Mesenchymal stem cell (in vitro differentiated cells and primary cell): Measurements from ENCODE around the gene MOBP.

ENCODE experiments used
- DNase-seq: peaks from one replicate; pipeline ENCODE4 v3.0.0-alpha.2; 2013
- H2AFZ ChIP-seq: one replicate; pipeline ENCODE4 v1.6.1; 2013; ENCODE audit warnings: low read depth, mild to moderate bottlenecking, control low read depth, inconsistent platforms, low read length, moderate library complexity
- H2AK5ac ChIP-seq: 2 replicates; pipeline ENCODE4 v1.6.1; 2013; ENCODE audit warnings: low read length, moderate library complexity, mild to moderate bottlenecking, inconsistent platforms; ENCODE audit not compliant: severe bottlenecking
- H2BK120ac ChIP-seq: one replicate; pipeline ENCODE4 v1.6.1; 2013; ENCODE audit warnings: low read depth, mild to moderate bottlenecking, inconsistent platforms, low read length, moderate library complexity
- H2BK12ac ChIP-seq, 2 experiments: one replicate each; pipeline ENCODE4 v1.6.1; 2013; ENCODE audit warnings: inconsistent platforms in 2 of 2, low read length in 2 of 2, mild to moderate bottlenecking in 2 of 2, moderate library complexity in 2 of 2, control low read depth in 1 of 2
- H2BK15ac ChIP-seq: one replicate; pipeline ENCODE4 v1.6.1; 2013; ENCODE audit warnings: mild to moderate bottlenecking, low read depth, inconsistent platforms; ENCODE audit not compliant: poor library complexity, severe bottlenecking
- H2BK5ac ChIP-seq: 2 replicates; pipeline ENCODE4 v1.6.1; 2013; ENCODE audit warnings: low read depth, mild to moderate bottlenecking, low read length, control low read depth, inconsistent platforms; ENCODE audit not compliant: poor library complexity, severe bottlenecking
- H3K14ac ChIP-seq, 2 experiments: one replicate each; pipeline ENCODE4 v1.6.1; 2013; ENCODE audit warnings: inconsistent platforms in 2 of 2, low read length in 2 of 2, control low read depth in 1 of 2, mild to moderate bottlenecking in 1 of 2, moderate library complexity in 1 of 2
- H3K18ac ChIP-seq, 2 experiments: one replicate each; pipeline ENCODE4 v1.6.1; 2013; ENCODE audit warnings: inconsistent platforms in 2 of 2, low read length in 2 of 2, control low read depth in 1 of 2, low read depth in 1 of 2, mild to moderate bottlenecking in 1 of 2
- H3K23ac ChIP-seq, 2 experiments: one replicate each; pipeline ENCODE4 v1.6.1; 2013; ENCODE audit warnings: inconsistent platforms in 2 of 2, low read length in 2 of 2, mild to moderate bottlenecking in 2 of 2, moderate library complexity in 2 of 2, control low read depth in 1 of 2
- H3K27ac ChIP-seq: 2 replicates; pipeline ENCODE4 v1.5.1; 2013; ENCODE audit warnings: mild to moderate bottlenecking, moderate library complexity, low read length, control low read depth, inconsistent platforms; ENCODE audit not compliant: poor library complexity, severe bottlenecking
- H3K27me3 ChIP-seq, 2 experiments: 2 replicates each; pipeline versions ENCODE4 v1.6.1 to v1.7.0; 2013; ENCODE audit warnings: low read length in 2 of 2, mild to moderate bottlenecking in 2 of 2, moderate library complexity in 2 of 2, control low read depth in 1 of 2, inconsistent platforms in 1 of 2; ENCODE audit not compliant: control insufficient read depth in 1 of 2, insufficient read depth in 1 of 2
- H3K36me3 ChIP-seq, 2 experiments: 2 replicates each; pipeline versions ENCODE4 v1.6.1 to v1.7.0; 2013; ENCODE audit warnings: low read length in 2 of 2, control low read depth in 1 of 2, inconsistent platforms in 1 of 2, low read depth in 1 of 2, mild to moderate bottlenecking in 1 of 2; ENCODE audit not compliant: insufficient read depth in 2 of 2, control insufficient read depth in 1 of 2
- H3K4ac ChIP-seq, 2 experiments: one replicate each; pipeline ENCODE4 v1.6.1; 2013; ENCODE audit warnings: inconsistent platforms in 2 of 2, low read length in 2 of 2, mild to moderate bottlenecking in 2 of 2, moderate library complexity in 2 of 2, control low read depth in 1 of 2, low read depth in 1 of 2
- H3K4me1 ChIP-seq: 2 replicates; pipeline ENCODE4 v1.6.1; 2013; ENCODE audit warnings: low read depth, low read length, control low read depth; ENCODE audit not compliant: control insufficient read depth, insufficient read depth
- H3K4me2 ChIP-seq: 2 replicates; pipeline ENCODE4 v1.6.1; 2013; ENCODE audit warnings: low read length, mild to moderate bottlenecking, inconsistent platforms; ENCODE audit not compliant: poor library complexity, severe bottlenecking
- H3K4me3 ChIP-seq, 2 experiments: 2 replicates each; pipeline versions ENCODE4 v1.5.1 to v1.7.0; 2013; ENCODE audit warnings: low read length in 2 of 2, mild to moderate bottlenecking in 2 of 2, control low read depth in 1 of 2, low read depth in 1 of 2; ENCODE audit not compliant: insufficient read depth in 1 of 2
- H3K79me1 ChIP-seq: replicated peaks from 2 replicates; pipeline ENCODE4 v1.6.1; 2013; ENCODE audit warnings: mild to moderate bottlenecking, control low read depth, low read length, inconsistent platforms; ENCODE audit not compliant: poor library complexity, severe bottlenecking
- H3K9ac ChIP-seq: 2 replicates; pipeline ENCODE4 v1.7.0; 2013; ENCODE audit warnings: mild to moderate bottlenecking, low read length, moderate library complexity
- H3K9me3 ChIP-seq: 2 replicates; pipeline ENCODE4 v1.7.0; 2013; ENCODE audit warnings: mild to moderate bottlenecking, low read length; ENCODE audit not compliant: control insufficient read depth
- H4K8ac ChIP-seq: one replicate; pipeline ENCODE4 v1.6.1; 2013; ENCODE audit warnings: inconsistent platforms, mild to moderate bottlenecking, low read length, moderate library complexity
- H4K91ac ChIP-seq: one replicate; pipeline ENCODE4 v1.6.1; 2013; ENCODE audit warnings: mild to moderate bottlenecking, low read length, inconsistent platforms
- WGBS: methylation state at CpG from one replicate; pipeline ENCODE4 v1.1.7; 2013; ENCODE audit warnings: mixed read lengths; 5-methylcytosine and 5-hydroxymethylcytosine counted together

The MOBP gene

DNA sequence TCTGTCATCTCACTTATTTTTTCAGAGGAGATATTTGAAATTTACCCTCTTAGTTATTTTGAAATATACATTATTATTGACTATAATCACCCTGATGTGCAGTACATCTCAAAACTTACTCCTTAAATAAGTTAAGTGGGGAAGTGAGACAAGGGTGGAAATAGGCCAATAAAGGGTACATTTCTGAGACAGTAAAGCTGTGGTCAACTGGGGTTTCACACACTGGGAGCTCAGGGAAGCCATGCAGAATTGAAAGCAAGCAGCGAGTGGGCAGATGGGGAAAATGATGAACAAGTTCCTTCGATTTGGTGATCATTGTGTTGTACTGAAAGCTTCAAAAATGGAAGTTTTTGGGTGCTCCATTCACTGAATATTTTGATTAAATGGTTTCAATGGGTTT lies 21.6 kb upstream of the MOBP start:
- Histone ChIP-seq H4K8ac (no peak overlapping the region), H3K14ac (no peak overlapping the region), H3K27me3 (no peaks in the 10 kb centered on the region), H2BK12ac (no peak overlapping the region), H3K4me2 (no peak overlapping the region), H2BK15ac (no peak overlapping the region), H2AK5ac (no peak overlapping the region), H2AFZ (no peak overlapping the region), H3K4ac (no peak overlapping the region), H3K36me3 (no peaks in the 10 kb centered on the region), H3K4me1 (peaks cover 2% of the 10 kb centered on the region), H3K27ac (no peak overlapping the region), H3K4me3 (no peak overlapping the region), H3K9ac (no peak overlapping the region), H3K18ac (no peak overlapping the region), H4K91ac (no peak overlapping the region), H2BK120ac (no peak overlapping the region), H3K23ac (no peak overlapping the region), H3K79me1 (no peaks in the 10 kb centered on the region), H2BK5ac (no peak overlapping the region), H3K9me3 (no peaks in the 10 kb centered on the region)
- no peak for DNase-seq
- 100% methylated on average over 1 of the region's 2 CpGs for WGBS

- H4K8ac ChIP-seq: no peak overlapping the region
- 100% methylated on average over 1 of the region's 2 CpGs for WGBS
- H2AK5ac ChIP-seq: no peak overlapping the region
- no peak overlapping the region for H3K23ac ChIP-seq
- no peak overlapping the region for H3K4ac ChIP-seq
- no peaks in the 10 kb centered on the region for H3K9me3 ChIP-seq
- H2BK12ac ChIP-seq: no peak overlapping the region
- H2BK5ac ChIP-seq: no peak overlapping the region
- H3K27me3 ChIP-seq: no peaks in the 10 kb centered on the region
- H3K79me1 ChIP-seq: no peaks in the 10 kb centered on the region
- H3K4me3 ChIP-seq: no peak overlapping the region
- H3K27ac ChIP-seq: no peak overlapping the region
- H3K14ac ChIP-seq: no peak overlapping the region
- DNase-seq: no peak
- no peak overlapping the region for H3K9ac ChIP-seq
- no peak overlapping the region for H4K91ac ChIP-seq
- no peaks in the 10 kb centered on the region for H3K36me3 ChIP-seq
- no peak overlapping the region for H2BK15ac ChIP-seq
- H3K4me1 ChIP-seq: peaks cover 2% of the 10 kb centered on the region
- H3K4me2 ChIP-seq: no peak overlapping the region
- H2AFZ ChIP-seq: no peak overlapping the region
- no peak overlapping the region for H3K18ac ChIP-seq
- H2BK120ac ChIP-seq: no peak overlapping the region
Observed at GRCh38 chr3:39446444-39446843, 21.0 kb upstream of the MOBP start.

- Histone ChIP-seq H2AK5ac (no peak overlapping the region), H2BK12ac (no peak overlapping the region), H3K36me3 (no peaks in the 10 kb centered on the region), H3K27me3 (no peaks in the 10 kb centered on the region), H3K4ac (no peak overlapping the region), H3K18ac (no peak overlapping the region), H3K4me1 (peaks cover 2% of the 10 kb centered on the region), H3K14ac (no peak overlapping the region), H3K9me3 (no peaks in the 10 kb centered on the region), H4K8ac (no peak overlapping the region), H3K4me3 (no peak overlapping the region), H3K27ac (no peak overlapping the region), H2AFZ (no peak overlapping the region), H2BK15ac (no peak overlapping the region), H2BK120ac (no peak overlapping the region), H3K23ac (no peak overlapping the region), H4K91ac (no peak overlapping the region), H2BK5ac (no peak overlapping the region), H3K4me2 (peak overlapping the region; percentile 47), H3K9ac (peak overlapping the region; percentile 37), H3K79me1 (no peaks in the 10 kb centered on the region)
- 12% methylated on average over 10 of the region's 13 CpGs for WGBS
- peak; percentile 90 for DNase-seq
Observed at GRCh38 chr3:39447637-39448483, 19.6 kb upstream of the MOBP start.

GRCh38 chr3:39448506-39449233 lies 18.8 kb upstream of the MOBP start:
- no peak overlapping the region for H3K18ac ChIP-seq
- WGBS: 83% methylated on average over 6 of the region's 10 CpGs
- no peak overlapping the region for H2BK15ac ChIP-seq
- peaks cover 0 to 3% of the 10 kb centered on the region in 2 experiments for H3K27me3 ChIP-seq
- no peak overlapping the region for H4K91ac ChIP-seq
- H3K27ac ChIP-seq: no peak overlapping the region
- no peak overlapping the region for H3K4ac ChIP-seq
- no peak overlapping the region for H2BK12ac ChIP-seq
- no peaks in the 10 kb centered on the region for H3K79me1 ChIP-seq
- H2BK120ac ChIP-seq: no peak overlapping the region
- no peak overlapping the region for H3K14ac ChIP-seq
- H3K4me3 ChIP-seq: no peak overlapping the region
- H3K36me3 ChIP-seq: no peaks in the 10 kb centered on the region
- H3K9me3 ChIP-seq: no peaks in the 10 kb centered on the region
- peaks cover 2% of the 10 kb centered on the region for H3K4me1 ChIP-seq
- no peak overlapping the region for H3K23ac ChIP-seq
- H3K9ac ChIP-seq: no peak overlapping the region
- no peak overlapping the region for H4K8ac ChIP-seq
- no peak overlapping the region for H2AK5ac ChIP-seq
- no peak for DNase-seq
- H2BK5ac ChIP-seq: no peak overlapping the region
- no peak overlapping the region for H3K4me2 ChIP-seq
- no peak overlapping the region for H2AFZ ChIP-seq
